Calu3 (cell line): ENCODE measurements around the gene FN3K. TPM values are rescaled to one million over a fixed set of nuclear protein-coding genes. Genes with fewer than 3 reads are reported as not detected.

Experiments
- BruUV-seq: library from RNA; stranded (reverse); fragments of 400-500 nt; replicated peaks from 2 replicates; lab custom pipeline; 2021; lab: Mats Ljungman, UMichigan
- CTCF ChIA-PET: fragments of 300-600 bp; sonication (Branson Sonifier 250); formaldehyde crosslinking; loops from one replicate; lab custom pipeline; 2022; ENCODE audit warnings: antibody characterized with exemption; lab: Charles Lee
- DNase-seq: peaks from one replicate; pipeline ENCODE4 v3.0.0; 2022
- H3K27ac Mint-ChIP-seq: one replicate; pipeline ENCODE4 v1.8.0; 2022; ENCODE audit warnings: mixed read lengths; ENCODE audit not compliant: unreplicated experiment
- H3K27me3 Mint-ChIP-seq: one replicate; pipeline ENCODE4 v1.8.0; 2022; ENCODE audit warnings: mixed read lengths; ENCODE audit not compliant: unreplicated experiment
- H3K36me3 Mint-ChIP-seq: one replicate; pipeline ENCODE4 v1.8.0; 2022; ENCODE audit warnings: mild to moderate bottlenecking, moderate library complexity, mixed read lengths; ENCODE audit not compliant: insufficient read depth, unreplicated experiment
- H3K4me1 Mint-ChIP-seq: one replicate; pipeline ENCODE4 v1.8.0; 2022; ENCODE audit warnings: mild to moderate bottlenecking, low read depth, mixed read lengths; ENCODE audit not compliant: unreplicated experiment
- H3K4me3 Mint-ChIP-seq: one replicate; pipeline ENCODE4 v1.8.0; 2022; ENCODE audit warnings: mild to moderate bottlenecking, low read depth, moderate library complexity, mixed read lengths; ENCODE audit not compliant: unreplicated experiment
- H3K9me3 Mint-ChIP-seq: one replicate; pipeline ENCODE4 v1.8.0; 2022; ENCODE audit warnings: low read depth, mixed read lengths; ENCODE audit not compliant: unreplicated experiment
- intact Hi-C: fragments of 100-400 bp; cut with micrococcal nuclease; formaldehyde crosslinking; loops from one replicate; pipeline ENCODE4 v1.10.0; 2022; ENCODE audit not compliant: unreplicated experiment
- total RNA-seq: library from RNA; stranded (reverse); gene quantifications from 2 replicates; pipeline ENCODE4 v1.2.3, GENCODE V29; 2022
- TF ChIP-seq, protein P1 (sequence below): fragments of 200-600 bp; IDR thresholded peaks from one replicate; pipeline ENCODE4 v1.8.0; 2022; ENCODE audit warnings: antibody characterized with exemption; ENCODE audit not compliant: unreplicated experiment

Gene FN3K
- total RNA-seq, 1 experiment from 2014 or later: 15.5 TPM

DNA sequence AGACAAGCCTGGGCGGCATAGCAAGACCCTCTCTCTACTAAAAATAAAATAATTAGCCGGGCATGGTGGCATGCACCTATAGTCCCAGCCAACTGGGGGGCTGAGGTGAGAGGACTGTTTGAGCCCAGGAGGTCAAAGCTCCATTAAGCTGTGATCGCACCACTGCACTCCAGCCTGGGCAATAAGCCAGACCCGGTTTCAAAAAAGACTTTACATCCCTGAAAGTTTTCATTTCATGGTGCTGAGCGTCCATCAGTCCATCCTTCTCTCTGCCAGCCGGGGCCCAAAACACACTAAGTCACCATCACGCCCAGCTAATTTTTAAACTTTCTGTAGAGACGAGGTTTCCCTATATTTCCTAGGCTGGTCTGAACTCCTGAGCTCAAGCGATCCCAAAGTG lies 47.5 kb upstream of the FN3K start:
- CTCF ChIA-PET: interaction anchor here (0.9 to 2.6 kb wide), 6 partner anchors 10 to 68 kb away, joined by 3 to 14 read pairs (median 6); partner anchors contain the start of genes FN3KRP and RAB40B
- no TSS peak for BruUV-seq
- Mint-ChIP-seq H3K27me3 (no peaks in the 10 kb centered on the region), H3K9me3 (no peaks in the 10 kb centered on the region), H3K27ac (peak overlapping the region; percentile 96), H3K4me1 (peaks cover 49% of the 10 kb centered on the region), H3K4me3 (peak overlapping the region; percentile 42), H3K36me3 (peaks cover 30% of the 10 kb centered on the region)
- DNase-seq: no peak
- TF ChIP-seq, protein P1, sequence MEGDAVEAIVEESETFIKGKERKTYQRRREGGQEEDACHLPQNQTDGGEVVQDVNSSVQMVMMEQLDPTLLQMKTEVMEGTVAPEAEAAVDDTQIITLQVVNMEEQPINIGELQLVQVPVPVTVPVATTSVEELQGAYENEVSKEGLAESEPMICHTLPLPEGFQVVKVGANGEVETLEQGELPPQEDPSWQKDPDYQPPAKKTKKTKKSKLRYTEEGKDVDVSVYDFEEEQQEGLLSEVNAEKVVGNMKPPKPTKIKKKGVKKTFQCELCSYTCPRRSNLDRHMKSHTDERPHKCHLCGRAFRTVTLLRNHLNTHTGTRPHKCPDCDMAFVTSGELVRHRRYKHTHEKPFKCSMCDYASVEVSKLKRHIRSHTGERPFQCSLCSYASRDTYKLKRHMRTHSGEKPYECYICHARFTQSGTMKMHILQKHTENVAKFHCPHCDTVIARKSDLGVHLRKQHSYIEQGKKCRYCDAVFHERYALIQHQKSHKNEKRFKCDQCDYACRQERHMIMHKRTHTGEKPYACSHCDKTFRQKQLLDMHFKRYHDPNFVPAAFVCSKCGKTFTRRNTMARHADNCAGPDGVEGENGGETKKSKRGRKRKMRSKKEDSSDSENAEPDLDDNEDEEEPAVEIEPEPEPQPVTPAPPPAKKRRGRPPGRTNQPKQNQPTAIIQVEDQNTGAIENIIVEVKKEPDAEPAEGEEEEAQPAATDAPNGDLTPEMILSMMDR: no peak
- intact Hi-C loops: no loop called here

GRCh38 chr17:82689077-82689476 lies 46.3 kb upstream of the FN3K start:
- BruUV-seq: no TSS peak
- H3K9me3 Mint-ChIP-seq: no peaks in the 10 kb centered on the region
- intact Hi-C loops: no loop called here
- TF ChIP-seq, protein P1: no peak
- DNase-seq: no peak
- CTCF ChIA-PET: interaction anchor here (0.7 to 2.6 kb wide), 4 partner anchors 19 to 100 kb away, joined by 4 to 14 read pairs (median 8); partner anchors contain the start of gene FN3KRP
- H3K4me3 Mint-ChIP-seq: no peak overlapping the region
- H3K36me3 Mint-ChIP-seq: peaks cover 24% of the 10 kb centered on the region
- H3K27me3 Mint-ChIP-seq: no peaks in the 10 kb centered on the region
- H3K27ac Mint-ChIP-seq: no peak overlapping the region
- H3K4me1 Mint-ChIP-seq: peaks cover 49% of the 10 kb centered on the region

DNA sequence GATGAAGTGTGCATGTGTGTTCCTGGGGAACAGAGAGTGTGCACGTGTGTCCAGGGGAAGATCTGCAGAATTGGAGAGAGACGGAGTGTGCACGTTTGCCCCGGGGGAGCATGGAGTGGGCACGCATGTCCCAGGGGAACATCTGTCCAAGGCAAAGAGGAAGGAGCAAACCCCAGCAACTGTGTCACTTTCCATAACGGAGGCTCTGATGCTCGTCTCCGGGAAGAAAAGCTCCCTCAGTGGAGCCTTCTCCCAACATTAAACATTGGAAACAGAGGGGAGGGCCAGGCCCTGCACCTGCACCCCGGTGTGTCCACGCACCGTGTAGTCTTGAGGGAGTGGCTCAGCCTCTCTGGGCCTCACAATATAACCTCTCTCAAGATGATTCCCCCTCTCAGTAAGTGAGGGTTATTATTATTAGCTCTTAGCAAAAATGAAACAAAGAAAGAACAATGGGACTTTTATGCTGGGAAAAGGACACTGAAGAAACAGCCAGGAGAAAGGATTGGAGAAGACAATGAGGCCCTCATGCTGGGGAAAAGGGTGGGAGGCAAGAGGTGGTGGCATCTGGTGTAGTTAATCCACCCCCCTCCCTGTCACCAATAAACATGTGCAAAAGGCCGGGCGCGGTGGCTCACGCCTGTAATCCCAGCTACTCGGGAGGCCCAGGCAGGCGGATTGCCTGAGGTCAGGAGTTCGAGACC lies 44.5 kb upstream of the FN3K start:
- H3K9me3 Mint-ChIP-seq: peaks cover 4% of the 10 kb centered on the region
- H3K27ac Mint-ChIP-seq: no peak overlapping the region
- no peaks in the 10 kb centered on the region for H3K27me3 Mint-ChIP-seq
- CTCF ChIA-PET: no interaction called here
- no peak overlapping the region for H3K4me3 Mint-ChIP-seq
- TF ChIP-seq, protein P1: no peak
- H3K4me1 Mint-ChIP-seq: peaks cover 39% of the 10 kb centered on the region
- intact Hi-C loops: no loop called here
- peaks cover 20% of the 10 kb centered on the region for H3K36me3 Mint-ChIP-seq
- no TSS peak for BruUV-seq
- no peak for DNase-seq

DNA sequence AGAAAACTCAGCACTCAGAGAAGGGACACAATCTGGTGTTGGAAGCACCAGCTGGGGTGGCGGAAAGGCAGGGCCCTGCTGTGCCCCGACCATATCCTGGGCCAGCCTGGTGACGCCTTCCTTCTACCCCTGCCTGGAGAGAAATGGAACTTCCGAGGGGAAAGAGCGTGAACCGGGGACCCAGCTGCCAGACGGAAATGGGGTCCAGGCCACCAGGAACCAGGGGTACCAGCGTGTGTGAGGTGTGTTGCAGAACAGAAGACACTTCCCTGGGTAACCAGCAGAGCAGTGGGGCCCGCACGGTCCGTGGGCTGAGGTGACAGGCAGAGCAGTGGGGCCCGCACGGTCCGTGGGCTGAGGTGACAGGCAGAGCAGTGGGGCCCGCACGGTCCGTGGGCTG lies 43.7 kb upstream of the FN3K start:
- no peak for DNase-seq
- Mint-ChIP-seq H3K4me3 (no peak overlapping the region), H3K27ac (no peak overlapping the region), H3K9me3 (peaks cover 4% of the 10 kb centered on the region), H3K27me3 (no peaks in the 10 kb centered on the region), H3K4me1 (peaks cover 32% of the 10 kb centered on the region), H3K36me3 (peaks cover 26% of the 10 kb centered on the region)
- no TSS peak for BruUV-seq
- CTCF ChIA-PET: no interaction called here
- intact Hi-C loops: no loop called here
- TF ChIP-seq, protein P1: no peak
